ENCODE results near the gene FERMT1.

DNA sequence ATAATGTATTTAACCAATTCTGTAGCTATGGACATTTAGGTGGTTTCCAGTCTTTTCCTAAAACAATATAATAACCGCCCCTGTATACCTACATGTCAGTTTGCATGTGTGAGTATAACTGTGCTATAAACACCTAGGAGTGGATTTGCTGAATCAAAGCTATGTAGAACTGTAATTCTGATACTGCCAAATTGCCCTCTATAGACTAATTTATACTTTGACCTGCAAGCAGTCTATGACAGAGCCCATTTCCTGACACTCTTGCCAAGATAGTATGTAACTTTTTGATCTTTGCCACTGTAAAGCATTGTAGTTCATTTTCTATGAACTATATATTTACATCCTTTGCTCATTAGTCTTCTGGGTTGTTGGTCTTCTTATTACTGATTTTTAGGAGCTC lies 19.5 kb downstream of the FERMT1 start:
- TF ChIP-seq, protein P1, sequence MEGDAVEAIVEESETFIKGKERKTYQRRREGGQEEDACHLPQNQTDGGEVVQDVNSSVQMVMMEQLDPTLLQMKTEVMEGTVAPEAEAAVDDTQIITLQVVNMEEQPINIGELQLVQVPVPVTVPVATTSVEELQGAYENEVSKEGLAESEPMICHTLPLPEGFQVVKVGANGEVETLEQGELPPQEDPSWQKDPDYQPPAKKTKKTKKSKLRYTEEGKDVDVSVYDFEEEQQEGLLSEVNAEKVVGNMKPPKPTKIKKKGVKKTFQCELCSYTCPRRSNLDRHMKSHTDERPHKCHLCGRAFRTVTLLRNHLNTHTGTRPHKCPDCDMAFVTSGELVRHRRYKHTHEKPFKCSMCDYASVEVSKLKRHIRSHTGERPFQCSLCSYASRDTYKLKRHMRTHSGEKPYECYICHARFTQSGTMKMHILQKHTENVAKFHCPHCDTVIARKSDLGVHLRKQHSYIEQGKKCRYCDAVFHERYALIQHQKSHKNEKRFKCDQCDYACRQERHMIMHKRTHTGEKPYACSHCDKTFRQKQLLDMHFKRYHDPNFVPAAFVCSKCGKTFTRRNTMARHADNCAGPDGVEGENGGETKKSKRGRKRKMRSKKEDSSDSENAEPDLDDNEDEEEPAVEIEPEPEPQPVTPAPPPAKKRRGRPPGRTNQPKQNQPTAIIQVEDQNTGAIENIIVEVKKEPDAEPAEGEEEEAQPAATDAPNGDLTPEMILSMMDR (IDR thresholded peaks at IDR 0.05; ENCODE audit: insufficient read depth, low read depth, low read length) = no peak
- no peak for TF ChIP-seq EZH2 (IDR thresholded peaks at IDR 0.05; ENCODE audit: insufficient read depth, low read length)

Data from astrocyte (in vitro differentiated cells and primary cell).